GM12878 (cell line): Measurements from ENCODE around the gene FLYWCH2. TPM values are rescaled to one million over a fixed set of nuclear protein-coding genes. Genes with fewer than 3 reads are reported as not detected.

Experiments used
- ATAC-seq: fragments of 200-7000 bp; cut with Tn5 transposase; 3 replicates; pipeline ENCODE4 v1.9.1; 2020; ENCODE audit warnings: mild to moderate bottlenecking, moderate library complexity
- BruUV-seq: library from RNA; stranded (reverse); fragments of 400-500 nt; replicated peaks from 2 replicates; lab custom pipeline; 2021; lab: Mats Ljungman, UMichigan
- CTCF ChIA-PET: fragments of 300-600 bp; sonication (Branson Sonifier 250); formaldehyde crosslinking; extraction: SDS; loops from one replicate; lab custom pipeline; 2021; ENCODE audit warnings: inconsistent platforms; lab: Yijun Ruan, JAX
- POLR2A ChIA-PET: fragments of 350-600 bp; formaldehyde crosslinking; extraction: SDS; loops from one replicate; lab custom pipeline; 2021; ENCODE audit warnings: inconsistent platforms; lab: Charles Lee
- RAD21 ChIA-PET: fragments of 300-600 bp; sonication (Branson Sonifier 250); formaldehyde crosslinking; loops from one replicate; lab custom pipeline; 2023; ENCODE audit warnings: antibody characterized with exemption; ENCODE audit not compliant: unreplicated experiment; lab: Charles Lee
- SMC1A ChIA-PET: fragments of 300-600 bp; sonication (Branson Sonifier 250); formaldehyde crosslinking; loops from one replicate; lab custom pipeline; 2023; ENCODE audit not compliant: unreplicated experiment, uncharacterized antibody; lab: Charles Lee
- DNase-seq: peaks from one replicate; pipeline ENCODE4 v3.0.0-alpha.2; 2011; ENCODE audit warnings: low read depth, low spot score
- FAIRE-seq: peaks from 3 replicates; lab custom pipeline; 2011; peaks lifted over from hg19 to GRCh38; lab: Jason Lieb, UNC
- H2AFZ ChIP-seq: 2 replicates; pipeline ENCODE4 v1.6.0; 2011; ENCODE audit warnings: low read depth, low read length, control low read depth; ENCODE audit not compliant: control insufficient read depth
- H3K27ac ChIP-seq: 2 replicates; pipeline ENCODE4 v1.5.1; 2011; ENCODE audit warnings: control low read depth; ENCODE audit not compliant: control insufficient read depth, insufficient read depth
- H3K27me3 ChIP-seq, 2 experiments: replicated peaks in 1 of 2; 2 replicates each; pipeline versions ENCODE4 v1.6.0 to v1.6.1; 2011; ENCODE audit warnings: low read length in 1 of 2; ENCODE audit not compliant: control insufficient read depth in 2 of 2, insufficient read depth in 2 of 2
- H3K36me3 ChIP-seq, 2 experiments: 2 replicates each; pipeline ENCODE4 v1.5.1; 2011; ENCODE audit warnings: low read length in 1 of 2; ENCODE audit not compliant: control insufficient read depth in 2 of 2, insufficient read depth in 2 of 2
- H3K4me1 ChIP-seq: 2 replicates; pipeline ENCODE4 v1.6.1; 2011; ENCODE audit warnings: mild to moderate bottlenecking, low read length, moderate library complexity, mixed read lengths; ENCODE audit not compliant: control insufficient read depth, insufficient read depth
- H3K4me2 ChIP-seq: 2 replicates; pipeline ENCODE4 v1.6.0; 2011; ENCODE audit warnings: control low read depth; ENCODE audit not compliant: control insufficient read depth, insufficient read depth
- H3K4me3 ChIP-seq: fragments of 200-600 bp; sonication (generic); 2 replicates; pipeline ENCODE4 v1.5.1; 2016
- H3K79me2 ChIP-seq: 2 replicates; pipeline ENCODE4 v1.6.0; 2011; ENCODE audit warnings: low read length; ENCODE audit not compliant: control insufficient read depth, insufficient read depth
- H3K9ac ChIP-seq: 2 replicates; pipeline ENCODE4 v1.8.0; 2011; ENCODE audit warnings: low read length, control low read depth, mixed read lengths; ENCODE audit not compliant: control insufficient read depth, insufficient read depth
- H3K9me3 ChIP-seq: replicated peaks from 3 replicates; pipeline ENCODE4 v1.5.1; 2011; ENCODE audit warnings: mild to moderate bottlenecking, low read length; ENCODE audit not compliant: control insufficient read depth, insufficient read depth
- H4K20me1 ChIP-seq: 2 replicates; pipeline ENCODE4 v1.6.0; 2011; ENCODE audit not compliant: control insufficient read depth, insufficient read depth
- E2F4 ChIP-seq: IDR thresholded peaks from 2 replicates; pipeline ENCODE4 v1.6.1; 2012; ENCODE audit warnings: low read depth, low read length, improper control_type of control experiment
- E2F8 ChIP-seq: fragments of 450-650 bp; IDR thresholded peaks from 2 replicates; pipeline ENCODE4 v1.6.1; 2018; ENCODE audit warnings: mild to moderate bottlenecking, low read depth, moderate library complexity; ENCODE audit not compliant: partially characterized antibody
- IKZF1 ChIP-seq: fragments of 450-650 bp; conservative IDR thresholded peaks from 2 replicates; pipeline ENCODE4 v1.6.1; 2017; ENCODE audit warnings: antibody characterized with exemption, mild to moderate bottlenecking
- IRF4 ChIP-seq: IDR thresholded peaks from 2 replicates; pipeline ENCODE4 v1.6.1; 2011; ENCODE audit warnings: low read depth, low read length
- MEF2B ChIP-seq: fragments of 450-650 bp; IDR thresholded peaks from 2 replicates; pipeline ENCODE4 v1.6.1; 2018; ENCODE audit warnings: mild to moderate bottlenecking, moderate library complexity; ENCODE audit not compliant: partially characterized antibody, poor library complexity, severe bottlenecking
- MLLT1 ChIP-seq: fragments of 450-650 bp; IDR thresholded peaks from 2 replicates; pipeline ENCODE4 v1.6.1; 2016; ENCODE audit warnings: mild to moderate bottlenecking
- NBN ChIP-seq: fragments of 450-650 bp; IDR thresholded peaks from 2 replicates; pipeline ENCODE4 v1.6.1; 2016
- PAX5 ChIP-seq: IDR thresholded peaks from 2 replicates; pipeline ENCODE4 v1.6.1; 2011; ENCODE audit warnings: low read depth, low read length, borderline replicate concordance
- SIX5 ChIP-seq: IDR thresholded peaks from 2 replicates; pipeline ENCODE4 v1.6.1; 2011; ENCODE audit warnings: mild to moderate bottlenecking, low read depth, low read length, moderate library complexity; ENCODE audit not compliant: severe bottlenecking
- SP1 ChIP-seq: IDR thresholded peaks from one replicate; pipeline ENCODE4 v1.6.1; 2011; ENCODE audit warnings: low read depth, low read length
- SUPT20H ChIP-seq: IDR thresholded peaks from 2 replicates; pipeline ENCODE4 v1.6.1; 2011; ENCODE audit warnings: low read depth, mild to moderate bottlenecking, low read length, moderate library complexity, borderline replicate concordance; ENCODE audit not compliant: control insufficient read depth
- TBL1XR1 ChIP-seq: IDR thresholded peaks from 2 replicates; pipeline ENCODE4 v1.6.1; 2012; ENCODE audit warnings: low read depth, low read length, improper control_type of control experiment
- ZNF274 ChIP-seq: IDR thresholded peaks from one replicate; pipeline ENCODE4 v1.8.0; 2011; ENCODE audit not compliant: insufficient read length, insufficient read depth
- ZSCAN29 ChIP-seq: fragments of 450-650 bp; IDR thresholded peaks from 2 replicates; pipeline ENCODE4 v1.6.1; 2017; ENCODE audit warnings: mild to moderate bottlenecking, moderate library complexity
- WGBS: methylation state at CpG from one replicate; pipeline ENCODE4 v1.1.6; 2016; ENCODE audit warnings: low lambda C conversion rate; ENCODE audit not compliant: insufficient replicate concordance, insufficient coverage; ENCODE audit errors: missing lambda C conversion rate; 5-methylcytosine and 5-hydroxymethylcytosine counted together
- in situ Hi-C: fragments of 300-500 bp; cut with MboI; formaldehyde crosslinking; loops from 9 replicates; pipeline ENCODE4 v1.14.3; 2018; ENCODE audit warnings: mixed read lengths
- intact Hi-C: fragments of 100-400 bp; cut with micrococcal nuclease; formaldehyde crosslinking; loops from one replicate; pipeline ENCODE4 v1.14.2; 2022; ENCODE audit not compliant: unreplicated experiment
- polyA plus RNA-seq, 11 experiments: library from polyadenylated mRNA; depleted of rRNA in 4 of 11; unstranded in 6 of 11; stranded (reverse) in 5 of 11; fragments of >200 nt; fragmentation: Nextera tagmentation in 4 of 11; fragmentation: Illumina TruSeq in 1 of 11; extraction: Ambion mirVana in 4 of 11; extraction: Trizol in 1 of 11; gene quantifications; 1 replicate in 1 of 11; 2 replicates in 10 of 11; pipeline versions ENCODE4 v1.2.1 to v1.2.3, GENCODE V29; 2011 to 2016; ENCODE audit warnings: inconsistent platforms in 2 of 11, missing spikeins in 2 of 11, low read depth in 1 of 11
- total RNA-seq, 4 experiments: library from RNA; depleted of rRNA in 3 of 4; stranded (reverse); fragments of >200 nt in 3 of 4; fragmentation: Illumina TruSeq in 1 of 4; extraction: Trizol in 1 of 4; gene quantifications; 2 replicates each; pipeline versions ENCODE4 v1.2.1 to v1.2.3, GENCODE V29; 2013 to 2021
- TF ChIP-seq, protein P1 (sequence below): IDR thresholded peaks from 2 replicates; pipeline ENCODE4 v1.6.1; 2011; ENCODE audit warnings: mild to moderate bottlenecking, low read depth, low read length, moderate library complexity; ENCODE audit not compliant: insufficient replicate concordance

Gene FLYWCH2
- total and polyA plus RNA-seq, 10 of the 15 experiments (the other 5 are each of a cell fraction or from before 2014, with no cell fraction given), result 0.27 to 43.1 (median 17.7) TPM

DNA sequence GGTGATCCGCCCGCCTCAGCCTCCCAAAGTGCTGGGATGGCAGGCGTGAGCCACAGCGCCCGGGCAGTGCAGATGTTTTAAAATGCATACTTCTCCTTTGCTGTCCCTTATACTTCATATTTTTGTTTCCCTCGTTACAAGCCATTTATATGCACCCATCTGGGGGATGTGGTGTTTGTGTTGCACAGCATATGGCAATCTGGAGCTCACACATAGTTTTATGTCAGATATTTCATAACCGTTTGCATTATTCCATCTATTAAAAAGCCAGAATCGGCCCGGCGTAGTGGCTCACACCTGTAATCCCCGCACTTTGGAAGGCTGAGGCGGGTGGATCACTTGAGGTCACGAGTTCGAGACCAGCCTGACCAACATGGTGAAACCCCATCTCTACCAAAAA, 40.5 kb downstream of the FLYWCH2 start (continued):
- no peak for TF ChIP-seq E2F4

DNA sequence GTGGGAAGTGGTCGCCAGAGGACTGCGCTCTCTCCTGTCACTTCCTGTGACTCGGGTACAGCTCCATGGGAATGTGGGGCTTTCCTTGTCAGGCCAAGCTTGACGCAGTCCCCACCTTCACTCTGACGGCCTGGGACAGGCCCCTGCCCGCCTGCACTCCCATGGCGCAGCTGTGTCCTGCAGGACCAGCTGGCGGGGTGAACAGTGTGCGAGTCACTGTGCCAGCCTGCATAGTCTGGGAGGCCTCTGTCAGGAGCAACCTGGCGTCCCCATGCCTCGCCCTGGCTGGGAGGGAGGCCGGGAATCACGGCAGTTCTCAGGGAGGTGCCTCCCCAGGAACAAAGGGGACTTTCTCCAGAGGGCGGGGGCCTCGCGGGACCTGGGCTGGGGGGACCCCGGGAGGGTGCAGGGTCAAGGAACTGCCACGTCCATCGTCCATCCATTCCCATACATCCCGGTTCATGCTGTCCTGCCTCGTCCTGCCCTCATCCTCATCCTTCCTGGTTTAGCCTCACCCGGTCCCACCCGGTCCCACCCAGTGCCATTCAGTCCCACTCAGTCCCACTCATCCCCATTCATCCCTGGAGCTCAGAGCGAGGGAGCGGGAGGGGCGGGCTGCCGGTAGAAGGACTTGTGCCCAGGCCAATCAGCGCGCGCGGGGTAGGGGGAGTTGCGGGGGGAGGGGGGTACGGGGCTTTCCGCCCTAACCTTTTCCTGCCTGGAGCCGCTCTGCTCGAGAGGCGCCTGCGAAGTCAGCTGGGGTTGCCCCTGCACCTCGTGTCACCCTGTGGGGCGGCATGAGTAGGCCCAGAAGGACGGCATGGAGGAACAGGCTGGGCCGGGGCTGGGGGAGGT, 42.1 kb downstream of the FLYWCH2 start:
- Histone ChIP-seq H3K36me3 (peaks cover 0 to 4% of the 10 kb centered on the region in 2 experiments; a peak in 2 of 4 replicates), H3K9ac (no peak overlapping the region), H3K4me2 (no peak overlapping the region), H3K9me3 (no peaks in the 10 kb centered on the region), H3K79me2 (no peaks in the 10 kb centered on the region), H4K20me1 (no peaks in the 10 kb centered on the region), H2AFZ (no peak overlapping the region), H3K27ac (no peak overlapping the region), H3K27me3 (no peaks in the 10 kb centered on the region), H3K4me1 (no peaks in the 10 kb centered on the region), H3K4me3 (no peak overlapping the region)
- ATAC-seq, result no peak
- ChIA-PET POLR2A (no interaction called here), CTCF (interaction anchor here (1.0 to 1.2 kb wide), 2 partner anchors 18 to 56 kb away, joined by 4 to 5 read pairs; no protein-coding TSS in a partner anchor), RAD21 (no interaction called here), SMC1A (no interaction called here)
- WGBS, result 85% methylated on average over 33 of the region's 42 CpGs
- no peak for FAIRE-seq
- no TSS peak for BruUV-seq
- in situ Hi-C loops, result no loop called here
- DNase-seq, result no peak
- intact Hi-C loops, result loop anchor here (5.0 kb wide), 1 partner anchor 57 kb away; the partner anchor contains the start of gene PKMYT1
- no peak for TF ChIP-seq IRF4
- TF ChIP-seq ZNF274, result no peak
- TF ChIP-seq, protein P1, sequence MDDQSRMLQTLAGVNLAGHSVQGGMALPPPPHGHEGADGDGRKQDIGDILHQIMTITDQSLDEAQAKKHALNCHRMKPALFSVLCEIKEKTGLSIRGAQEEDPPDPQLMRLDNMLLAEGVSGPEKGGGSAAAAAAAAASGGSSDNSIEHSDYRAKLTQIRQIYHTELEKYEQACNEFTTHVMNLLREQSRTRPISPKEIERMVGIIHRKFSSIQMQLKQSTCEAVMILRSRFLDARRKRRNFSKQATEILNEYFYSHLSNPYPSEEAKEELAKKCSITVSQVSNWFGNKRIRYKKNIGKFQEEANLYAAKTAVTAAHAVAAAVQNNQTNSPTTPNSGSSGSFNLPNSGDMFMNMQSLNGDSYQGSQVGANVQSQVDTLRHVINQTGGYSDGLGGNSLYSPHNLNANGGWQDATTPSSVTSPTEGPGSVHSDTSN, result no peak
- TF ChIP-seq NBN, result no peak
- no peak for TF ChIP-seq PAX5
- no peak for TF ChIP-seq SIX5
- no peak for TF ChIP-seq SP1
- no peak for TF ChIP-seq IKZF1
- TF ChIP-seq MEF2B, result no peak
- TF ChIP-seq MLLT1, result no peak
- no peak for TF ChIP-seq TBL1XR1
- no peak for TF ChIP-seq SUPT20H
- TF ChIP-seq E2F8, result no peak
- TF ChIP-seq ZSCAN29, result no peak
